Mesenchymal stem cell (in vitro differentiated cells and primary cell): ENCODE measurements around the gene AGPAT4.

Experiments used
- DNase-seq: peaks from one replicate; pipeline ENCODE4 v3.0.0-alpha.2; 2013
- H2AFZ ChIP-seq: one replicate; pipeline ENCODE4 v1.6.1; 2013; ENCODE audit warnings: low read depth, mild to moderate bottlenecking, control low read depth, inconsistent platforms, low read length, moderate library complexity
- H2AK5ac ChIP-seq: 2 replicates; pipeline ENCODE4 v1.6.1; 2013; ENCODE audit warnings: low read length, moderate library complexity, mild to moderate bottlenecking, inconsistent platforms; ENCODE audit not compliant: severe bottlenecking
- H2BK120ac ChIP-seq: one replicate; pipeline ENCODE4 v1.6.1; 2013; ENCODE audit warnings: low read depth, mild to moderate bottlenecking, inconsistent platforms, low read length, moderate library complexity
- H2BK12ac ChIP-seq, 2 experiments: one replicate each; pipeline ENCODE4 v1.6.1; 2013; ENCODE audit warnings: inconsistent platforms in 2 of 2, low read length in 2 of 2, mild to moderate bottlenecking in 2 of 2, moderate library complexity in 2 of 2, control low read depth in 1 of 2
- H2BK15ac ChIP-seq: one replicate; pipeline ENCODE4 v1.6.1; 2013; ENCODE audit warnings: mild to moderate bottlenecking, low read depth, inconsistent platforms; ENCODE audit not compliant: poor library complexity, severe bottlenecking
- H2BK5ac ChIP-seq: 2 replicates; pipeline ENCODE4 v1.6.1; 2013; ENCODE audit warnings: low read depth, mild to moderate bottlenecking, low read length, control low read depth, inconsistent platforms; ENCODE audit not compliant: poor library complexity, severe bottlenecking
- H3K14ac ChIP-seq, 2 experiments: one replicate each; pipeline ENCODE4 v1.6.1; 2013; ENCODE audit warnings: inconsistent platforms in 2 of 2, low read length in 2 of 2, control low read depth in 1 of 2, mild to moderate bottlenecking in 1 of 2, moderate library complexity in 1 of 2
- H3K18ac ChIP-seq, 2 experiments: one replicate each; pipeline ENCODE4 v1.6.1; 2013; ENCODE audit warnings: inconsistent platforms in 2 of 2, low read length in 2 of 2, control low read depth in 1 of 2, low read depth in 1 of 2, mild to moderate bottlenecking in 1 of 2
- H3K23ac ChIP-seq, 2 experiments: one replicate each; pipeline ENCODE4 v1.6.1; 2013; ENCODE audit warnings: inconsistent platforms in 2 of 2, low read length in 2 of 2, mild to moderate bottlenecking in 2 of 2, moderate library complexity in 2 of 2, control low read depth in 1 of 2
- H3K27ac ChIP-seq: 2 replicates; pipeline ENCODE4 v1.5.1; 2013; ENCODE audit warnings: mild to moderate bottlenecking, moderate library complexity, low read length, control low read depth, inconsistent platforms; ENCODE audit not compliant: poor library complexity, severe bottlenecking
- H3K27me3 ChIP-seq, 2 experiments: 2 replicates each; pipeline versions ENCODE4 v1.6.1 to v1.7.0; 2013; ENCODE audit warnings: low read length in 2 of 2, mild to moderate bottlenecking in 2 of 2, moderate library complexity in 2 of 2, control low read depth in 1 of 2, inconsistent platforms in 1 of 2; ENCODE audit not compliant: control insufficient read depth in 1 of 2, insufficient read depth in 1 of 2
- H3K36me3 ChIP-seq, 2 experiments: 2 replicates each; pipeline versions ENCODE4 v1.6.1 to v1.7.0; 2013; ENCODE audit warnings: low read length in 2 of 2, control low read depth in 1 of 2, inconsistent platforms in 1 of 2, low read depth in 1 of 2, mild to moderate bottlenecking in 1 of 2; ENCODE audit not compliant: insufficient read depth in 2 of 2, control insufficient read depth in 1 of 2
- H3K4ac ChIP-seq, 2 experiments: one replicate each; pipeline ENCODE4 v1.6.1; 2013; ENCODE audit warnings: inconsistent platforms in 2 of 2, low read length in 2 of 2, mild to moderate bottlenecking in 2 of 2, moderate library complexity in 2 of 2, control low read depth in 1 of 2, low read depth in 1 of 2
- H3K4me1 ChIP-seq: 2 replicates; pipeline ENCODE4 v1.6.1; 2013; ENCODE audit warnings: low read depth, low read length, control low read depth; ENCODE audit not compliant: control insufficient read depth, insufficient read depth
- H3K4me2 ChIP-seq: 2 replicates; pipeline ENCODE4 v1.6.1; 2013; ENCODE audit warnings: low read length, mild to moderate bottlenecking, inconsistent platforms; ENCODE audit not compliant: poor library complexity, severe bottlenecking
- H3K4me3 ChIP-seq, 2 experiments: 2 replicates each; pipeline versions ENCODE4 v1.5.1 to v1.7.0; 2013; ENCODE audit warnings: low read length in 2 of 2, mild to moderate bottlenecking in 2 of 2, control low read depth in 1 of 2, low read depth in 1 of 2; ENCODE audit not compliant: insufficient read depth in 1 of 2
- H3K79me1 ChIP-seq: replicated peaks from 2 replicates; pipeline ENCODE4 v1.6.1; 2013; ENCODE audit warnings: mild to moderate bottlenecking, control low read depth, low read length, inconsistent platforms; ENCODE audit not compliant: poor library complexity, severe bottlenecking
- H3K9ac ChIP-seq: 2 replicates; pipeline ENCODE4 v1.7.0; 2013; ENCODE audit warnings: mild to moderate bottlenecking, low read length, moderate library complexity
- H3K9me3 ChIP-seq: 2 replicates; pipeline ENCODE4 v1.7.0; 2013; ENCODE audit warnings: mild to moderate bottlenecking, low read length; ENCODE audit not compliant: control insufficient read depth
- H4K8ac ChIP-seq: one replicate; pipeline ENCODE4 v1.6.1; 2013; ENCODE audit warnings: inconsistent platforms, mild to moderate bottlenecking, low read length, moderate library complexity
- H4K91ac ChIP-seq: one replicate; pipeline ENCODE4 v1.6.1; 2013; ENCODE audit warnings: mild to moderate bottlenecking, low read length, inconsistent platforms
- WGBS: methylation state at CpG from one replicate; pipeline ENCODE4 v1.1.7; 2013; ENCODE audit warnings: mixed read lengths; 5-methylcytosine and 5-hydroxymethylcytosine counted together

AGPAT4 gene

DNA sequence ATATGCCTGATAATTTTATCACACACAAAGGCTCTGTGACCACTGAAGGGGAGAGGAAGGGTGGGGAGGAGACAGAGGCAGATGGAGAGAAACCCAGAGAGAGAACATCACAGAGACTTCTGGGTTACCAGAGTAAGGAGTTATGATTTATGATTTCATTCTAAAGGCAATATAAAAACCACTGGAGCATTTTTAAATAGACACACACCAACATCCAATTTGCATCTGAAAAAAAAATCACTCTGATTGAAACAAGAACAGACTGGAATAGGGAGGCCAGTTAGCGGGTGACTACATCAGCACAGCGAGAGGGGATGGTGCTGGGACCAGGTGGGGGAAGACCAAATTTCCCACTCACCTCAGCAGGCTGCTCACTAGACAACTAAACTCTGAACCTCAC lies 104.8 kb downstream of the AGPAT4 start:
- Histone ChIP-seq H3K27ac (peak overlapping the region; percentile 84), H4K8ac (no peak overlapping the region)

GRCh38 chr6:161168281-161168891 lies 105.5 kb downstream of the AGPAT4 start:
- H3K9ac ChIP-seq, result peak overlapping the region; percentile 74
- H2BK120ac ChIP-seq, result no peak overlapping the region
- peak overlapping the region in 1 of 2 experiments; percentile 76 for H2BK12ac ChIP-seq
- H2AK5ac ChIP-seq, result peak overlapping the region; percentile 77
- 27% methylated on average over 13 of the region's 14 CpGs for WGBS
- H3K4me3 ChIP-seq, result peak overlapping the region in 1 of 2 experiments; percentile 27
- H3K9me3 ChIP-seq, result no peaks in the 10 kb centered on the region
- no peak overlapping the region for H4K8ac ChIP-seq
- H3K27ac ChIP-seq, result peak overlapping the region; percentile 84
- no peak overlapping the region for H2BK15ac ChIP-seq
- H3K4ac ChIP-seq, result peak overlapping the region in 1 of 2 experiments; percentile 71
- peak overlapping the region; percentile 47 for H3K4me2 ChIP-seq
- H4K91ac ChIP-seq, result no peak overlapping the region
- H3K14ac ChIP-seq, result peak overlapping the region in 1 of 2 experiments; percentile 85
- H3K18ac ChIP-seq, result peak overlapping the region in 1 of 2 experiments; percentile 85
- H3K36me3 ChIP-seq, result peaks cover 21 to 28% of the 10 kb centered on the region in 2 experiments
- peak overlapping the region; percentile 47 for H2AFZ ChIP-seq
- H2BK5ac ChIP-seq, result no peak overlapping the region
- peaks cover 28% of the 10 kb centered on the region for H3K4me1 ChIP-seq
- DNase-seq, result peak; percentile 97
- H3K23ac ChIP-seq, result peak overlapping the region in 1 of 2 experiments; percentile 74
- H3K79me1 ChIP-seq, result peaks cover 30% of the 10 kb centered on the region
- no peaks in the 10 kb centered on the region for H3K27me3 ChIP-seq

More for the DNA sequence above, 104.8 kb downstream of the AGPAT4 start:
- peak overlapping the region; percentile 44 to 54 for H3K18ac ChIP-seq
- H3K9ac ChIP-seq, result peak overlapping the region; percentile 74
- H4K91ac ChIP-seq, result no peak overlapping the region
- H3K23ac ChIP-seq, result no peak overlapping the region
- peaks cover 30% of the 10 kb centered on the region for H3K79me1 ChIP-seq
- H3K14ac ChIP-seq, result no peak overlapping the region
- DNase-seq, result peak; percentile 10
- H2AK5ac ChIP-seq, result peak overlapping the region; percentile 77
- H3K27me3 ChIP-seq, result no peaks in the 10 kb centered on the region
- H2BK5ac ChIP-seq, result no peak overlapping the region
- H2BK120ac ChIP-seq, result no peak overlapping the region
- H3K36me3 ChIP-seq, result peaks cover 15 to 22% of the 10 kb centered on the region in 2 experiments
- no peak overlapping the region for H2BK15ac ChIP-seq
- H3K4me1 ChIP-seq, result peaks cover 26% of the 10 kb centered on the region
- 100% methylated on average over 2 of the region's 2 CpGs for WGBS
- H3K9me3 ChIP-seq, result no peaks in the 10 kb centered on the region
- H2BK12ac ChIP-seq, result peak overlapping the region in 1 of 2 experiments; percentile 61
- H3K4me3 ChIP-seq, result peak overlapping the region in 1 of 2 experiments; percentile 27
- no peak overlapping the region for H2AFZ ChIP-seq
- H3K4ac ChIP-seq, result no peak overlapping the region
- no peak overlapping the region for H3K4me2 ChIP-seq

DNA sequence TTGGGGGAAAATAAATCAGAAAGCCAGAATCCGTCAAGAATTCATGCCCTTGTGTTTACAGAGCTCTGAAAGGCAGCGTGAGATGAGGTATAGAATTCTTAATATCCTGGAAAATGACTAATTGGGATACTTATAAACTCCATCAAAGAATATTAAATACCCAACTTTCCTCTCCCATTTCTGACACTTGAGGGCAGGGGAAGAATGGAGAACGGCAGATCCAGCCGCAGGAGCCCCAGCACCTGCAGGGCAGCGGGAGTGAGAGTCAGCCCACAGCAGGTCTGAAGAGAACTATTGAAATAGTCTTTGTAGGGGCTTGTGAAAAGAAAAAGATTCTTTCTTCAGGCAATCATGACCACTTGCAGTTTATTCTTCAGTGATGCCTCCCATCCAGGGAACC lies 107.2 kb downstream of the AGPAT4 start:
- no peak overlapping the region for H2BK12ac ChIP-seq
- WGBS, result 100% methylated on average over 3 of the region's 5 CpGs

DNA sequence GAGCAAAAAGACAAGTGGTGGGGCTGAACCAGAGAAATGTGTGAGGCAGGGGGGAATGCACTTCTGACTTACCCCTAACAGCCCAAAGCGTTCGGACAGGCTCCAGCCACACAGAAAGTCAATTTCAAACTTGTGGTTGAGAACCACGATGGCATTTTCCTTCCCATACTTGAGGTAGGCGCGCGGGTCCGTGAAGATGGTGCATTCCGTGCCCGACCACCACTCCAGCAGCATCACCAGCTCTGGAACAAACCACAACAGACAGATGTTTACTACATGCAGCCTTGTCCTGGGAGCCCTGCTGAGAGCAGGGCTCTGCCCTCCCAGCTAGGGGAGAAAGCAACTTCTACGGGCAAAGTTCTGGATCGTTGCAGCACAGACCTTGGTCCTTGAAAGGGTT lies 107.7 kb downstream of the AGPAT4 start:
- peaks cover 43% of the 10 kb centered on the region for H3K4me1 ChIP-seq
- H2AFZ ChIP-seq, result no peak overlapping the region
- H3K9ac ChIP-seq, result no peak overlapping the region
- no peak overlapping the region for H2BK120ac ChIP-seq
- peaks cover 24% of the 10 kb centered on the region for H3K79me1 ChIP-seq
- H3K23ac ChIP-seq, result no peak overlapping the region
- H4K8ac ChIP-seq, result no peak overlapping the region
- H3K4me2 ChIP-seq, result no peak overlapping the region
- no peak overlapping the region for H3K4ac ChIP-seq
- 97% methylated on average over 11 of the region's 11 CpGs for WGBS
- no peak for DNase-seq
- H3K27ac ChIP-seq, result no peak overlapping the region
- no peak overlapping the region for H4K91ac ChIP-seq
- H2BK15ac ChIP-seq, result no peak overlapping the region
- H2BK12ac ChIP-seq, result no peak overlapping the region
- H3K27me3 ChIP-seq, result no peaks in the 10 kb centered on the region
- no peak overlapping the region for H3K4me3 ChIP-seq
- H2BK5ac ChIP-seq, result no peak overlapping the region
- no peak overlapping the region for H3K18ac ChIP-seq
- H3K36me3 ChIP-seq, result peaks cover 30 to 36% of the 10 kb centered on the region in 2 experiments
- H2AK5ac ChIP-seq, result peak overlapping the region; percentile 39
- H3K9me3 ChIP-seq, result no peaks in the 10 kb centered on the region
- no peak overlapping the region for H3K14ac ChIP-seq

More for the DNA sequence above, 107.2 kb downstream of the AGPAT4 start:
- Histone ChIP-seq H3K23ac (no peak overlapping the region), H3K9me3 (no peaks in the 10 kb centered on the region), H3K79me1 (peaks cover 27% of the 10 kb centered on the region), H3K9ac (no peak overlapping the region), H3K27ac (no peak overlapping the region), H3K14ac (no peak overlapping the region), H2BK120ac (no peak overlapping the region), H2AFZ (no peak overlapping the region), H3K27me3 (no peaks in the 10 kb centered on the region), H3K4me3 (no peak overlapping the region), H4K91ac (no peak overlapping the region), H2BK15ac (no peak overlapping the region), H3K36me3 (peaks cover 28 to 31% of the 10 kb centered on the region in 2 experiments), H3K4me2 (no peak overlapping the region), H4K8ac (no peak overlapping the region), H3K4ac (no peak overlapping the region), H3K18ac (no peak overlapping the region), H2BK5ac (no peak overlapping the region), H2AK5ac (no peak overlapping the region), H3K4me1 (peaks cover 40% of the 10 kb centered on the region)
- DNase-seq, result no peak
